Caco-2 (cell line): ENCODE data around the gene LDLRAD4. TPM values are rescaled to one million over a fixed set of nuclear protein-coding genes. Genes with fewer than 3 reads are reported as not detected.

Experiments used
- BruUV-seq: library from RNA; stranded (reverse); fragments of 400-500 nt; replicated peaks from 2 replicates; lab custom pipeline; 2021; lab: Mats Ljungman, UMichigan
- CTCF ChIA-PET: fragments of 300-600 bp; sonication (Branson Sonifier 250); formaldehyde crosslinking; loops from one replicate; lab custom pipeline; 2022; ENCODE audit warnings: antibody characterized with exemption; lab: Charles Lee
- POLR2A ChIA-PET: fragments of 300-600 bp; sonication (Branson Sonifier 250); formaldehyde crosslinking; loops from one replicate; lab custom pipeline; 2022; ENCODE audit warnings: antibody characterized with exemption; lab: Charles Lee
- DNase-seq, 2 experiments: peaks; one replicate each; pipeline versions ENCODE4 v3.0.0 to v3.0.0-alpha.2; 2020 to 2022
- H3K27me3 ChIP-seq: replicated peaks from 2 replicates; pipeline ENCODE4 v1.6.0; 2011; ENCODE audit warnings: low read length; ENCODE audit not compliant: control insufficient read depth, insufficient read depth
- H3K36me3 ChIP-seq: 2 replicates; pipeline ENCODE4 v1.5.1; 2011; ENCODE audit warnings: low read length; ENCODE audit not compliant: control insufficient read depth, insufficient read depth
- H3K4me1 ChIP-seq: fragments of 250-450 bp; sonication (Bioruptor Pico); 2 replicates; pipeline ENCODE4 v1.5.1; 2020; ENCODE audit warnings: mild to moderate bottlenecking
- H3K4me3 ChIP-seq: 2 replicates; pipeline ENCODE4 v1.5.1; 2011; ENCODE audit warnings: low read depth, mild to moderate bottlenecking, control low read depth, low read length
- H3K9me3 ChIP-seq: fragments of 250-450 bp; sonication (Bioruptor Pico); 2 replicates; pipeline ENCODE4 v1.5.1; 2020; ENCODE audit warnings: mild to moderate bottlenecking, moderate library complexity
- H3K27ac Mint-ChIP-seq: one replicate; pipeline ENCODE4 v1.8.0; 2022; ENCODE audit warnings: mixed read lengths; ENCODE audit not compliant: unreplicated experiment
- H3K27me3 Mint-ChIP-seq: one replicate; pipeline ENCODE4 v1.8.0; 2022; ENCODE audit warnings: mixed read lengths; ENCODE audit not compliant: insufficient read depth, unreplicated experiment
- H3K36me3 Mint-ChIP-seq: one replicate; pipeline ENCODE4 v1.8.0; 2022; ENCODE audit warnings: mild to moderate bottlenecking, mixed read lengths; ENCODE audit not compliant: insufficient read depth, unreplicated experiment
- H3K4me1 Mint-ChIP-seq: one replicate; pipeline ENCODE4 v1.8.0; 2022; ENCODE audit warnings: low read depth, mixed read lengths; ENCODE audit not compliant: unreplicated experiment
- H3K4me3 Mint-ChIP-seq: one replicate; pipeline ENCODE4 v1.8.0; 2022; ENCODE audit warnings: mild to moderate bottlenecking, moderate library complexity, mixed read lengths; ENCODE audit not compliant: unreplicated experiment
- H3K9me3 Mint-ChIP-seq: one replicate; pipeline ENCODE4 v1.8.0; 2022; ENCODE audit warnings: mixed read lengths; ENCODE audit not compliant: unreplicated experiment
- intact Hi-C: fragments of 100-400 bp; cut with micrococcal nuclease; formaldehyde crosslinking; loops from one replicate; pipeline ENCODE4 v1.10.0; 2022; ENCODE audit not compliant: unreplicated experiment
- total RNA-seq: library from RNA; stranded (reverse); gene quantifications from 2 replicates; pipeline ENCODE4 v1.2.3, GENCODE V29; 2022
- TF ChIP-seq, protein P1 (sequence below), 2 experiments: fragments of 200-600 bp in 1 of 2; IDR thresholded peaks; 1 replicate in 1 of 2; 2 replicates in 1 of 2; pipeline versions ENCODE4 v1.5.1 to v1.8.0; 2011 to 2022; ENCODE audit warnings: antibody characterized with exemption in 1 of 2, control low read depth in 1 of 2, inconsistent platforms in 1 of 2, low read depth in 1 of 2, low read length in 1 of 2, mild to moderate bottlenecking in 1 of 2, moderate library complexity in 1 of 2; ENCODE audit not compliant: insufficient read depth in 1 of 2, severe bottlenecking in 1 of 2, unreplicated experiment in 1 of 2

The LDLRAD4 gene
- total RNA-seq, 1 experiment from 2014 or later: 1.2 TPM

DNA sequence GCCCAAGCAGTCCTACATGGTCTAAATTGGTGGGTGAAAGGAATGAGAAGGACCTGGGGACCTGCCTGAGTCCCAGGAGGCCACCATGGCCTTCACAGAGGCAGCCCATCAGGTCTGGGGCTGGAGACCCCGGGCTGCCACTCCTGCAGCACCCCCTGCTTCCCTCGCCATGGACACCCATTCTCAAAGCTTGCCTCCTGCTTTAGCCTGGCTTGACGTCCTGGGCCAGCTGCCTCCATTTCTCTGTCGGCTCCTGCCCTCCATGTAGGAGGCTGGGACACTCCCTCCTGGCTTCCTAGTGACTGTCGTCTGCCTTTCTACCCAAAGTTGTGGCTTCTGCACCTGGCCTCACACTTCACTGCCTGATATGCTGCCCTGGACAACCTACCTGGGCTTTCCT lies 309.2 kb downstream of the LDLRAD4 start:
- no peak overlapping the region for H3K27ac Mint-ChIP-seq
- intact Hi-C loops: no loop called here
- Histone ChIP-seq H3K9me3 (no peaks in the 10 kb centered on the region), H3K4me3 (no peak overlapping the region), H3K27me3 (no peaks in the 10 kb centered on the region; the same call in 1 of the 2 replicates), H3K36me3 (no peaks in the 10 kb centered on the region), H3K4me1 (no peaks in the 10 kb centered on the region)
- H3K4me1 Mint-ChIP-seq: no peaks in the 10 kb centered on the region
- H3K4me3 Mint-ChIP-seq: no peak overlapping the region
- ChIA-PET POLR2A (no interaction called here), CTCF (interaction anchor here (0.9 kb wide), 1 partner anchor 9 kb away, joined by 3 read pairs; no protein-coding TSS in a partner anchor)
- peaks cover 20% of the 10 kb centered on the region for H3K27me3 Mint-ChIP-seq
- no peak for DNase-seq
- no TSS peak for BruUV-seq
- TF ChIP-seq, protein P1, sequence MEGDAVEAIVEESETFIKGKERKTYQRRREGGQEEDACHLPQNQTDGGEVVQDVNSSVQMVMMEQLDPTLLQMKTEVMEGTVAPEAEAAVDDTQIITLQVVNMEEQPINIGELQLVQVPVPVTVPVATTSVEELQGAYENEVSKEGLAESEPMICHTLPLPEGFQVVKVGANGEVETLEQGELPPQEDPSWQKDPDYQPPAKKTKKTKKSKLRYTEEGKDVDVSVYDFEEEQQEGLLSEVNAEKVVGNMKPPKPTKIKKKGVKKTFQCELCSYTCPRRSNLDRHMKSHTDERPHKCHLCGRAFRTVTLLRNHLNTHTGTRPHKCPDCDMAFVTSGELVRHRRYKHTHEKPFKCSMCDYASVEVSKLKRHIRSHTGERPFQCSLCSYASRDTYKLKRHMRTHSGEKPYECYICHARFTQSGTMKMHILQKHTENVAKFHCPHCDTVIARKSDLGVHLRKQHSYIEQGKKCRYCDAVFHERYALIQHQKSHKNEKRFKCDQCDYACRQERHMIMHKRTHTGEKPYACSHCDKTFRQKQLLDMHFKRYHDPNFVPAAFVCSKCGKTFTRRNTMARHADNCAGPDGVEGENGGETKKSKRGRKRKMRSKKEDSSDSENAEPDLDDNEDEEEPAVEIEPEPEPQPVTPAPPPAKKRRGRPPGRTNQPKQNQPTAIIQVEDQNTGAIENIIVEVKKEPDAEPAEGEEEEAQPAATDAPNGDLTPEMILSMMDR (IDR thresholded peaks at IDR 0.05; ENCODE audit: insufficient read depth in 1 of 2, low read depth in 1 of 2, low read length in 1 of 2, severe bottlenecking in 1 of 2, unreplicated experiment in 1 of 2): no peak
- no peaks in the 10 kb centered on the region for H3K9me3 Mint-ChIP-seq
- H3K36me3 Mint-ChIP-seq: no peaks in the 10 kb centered on the region

GRCh38 chr18:13528739-13529392 lies 310.3 kb downstream of the LDLRAD4 start:
- H3K27me3 Mint-ChIP-seq: peaks cover 20% of the 10 kb centered on the region
- no peaks in the 10 kb centered on the region; the same call in 1 of the 2 replicates for H3K9me3 ChIP-seq
- H3K36me3 Mint-ChIP-seq: no peaks in the 10 kb centered on the region
- no peaks in the 10 kb centered on the region for H3K36me3 ChIP-seq
- TF ChIP-seq, protein P1 (IDR thresholded peaks at IDR 0.05; ENCODE audit: insufficient read depth in 1 of 2, low read depth in 1 of 2, low read length in 1 of 2, severe bottlenecking in 1 of 2, unreplicated experiment in 1 of 2): no peak
- intact Hi-C loops: no loop called here
- H3K27ac Mint-ChIP-seq: no peak overlapping the region
- CTCF ChIA-PET: interaction anchor here (0.6 kb wide), 1 partner anchor 313 kb away, joined by 3 read pairs; no protein-coding TSS in a partner anchor
- no peaks in the 10 kb centered on the region; the same call in 1 of the 2 replicates for H3K27me3 ChIP-seq
- no peak overlapping the region for H3K4me3 Mint-ChIP-seq
- no peaks in the 10 kb centered on the region for H3K4me1 ChIP-seq
- H3K9me3 Mint-ChIP-seq: no peaks in the 10 kb centered on the region
- POLR2A ChIA-PET: no interaction called here
- H3K4me1 Mint-ChIP-seq: no peaks in the 10 kb centered on the region
- BruUV-seq: no TSS peak
- no peak for DNase-seq
- H3K4me3 ChIP-seq: no peak overlapping the region

DNA sequence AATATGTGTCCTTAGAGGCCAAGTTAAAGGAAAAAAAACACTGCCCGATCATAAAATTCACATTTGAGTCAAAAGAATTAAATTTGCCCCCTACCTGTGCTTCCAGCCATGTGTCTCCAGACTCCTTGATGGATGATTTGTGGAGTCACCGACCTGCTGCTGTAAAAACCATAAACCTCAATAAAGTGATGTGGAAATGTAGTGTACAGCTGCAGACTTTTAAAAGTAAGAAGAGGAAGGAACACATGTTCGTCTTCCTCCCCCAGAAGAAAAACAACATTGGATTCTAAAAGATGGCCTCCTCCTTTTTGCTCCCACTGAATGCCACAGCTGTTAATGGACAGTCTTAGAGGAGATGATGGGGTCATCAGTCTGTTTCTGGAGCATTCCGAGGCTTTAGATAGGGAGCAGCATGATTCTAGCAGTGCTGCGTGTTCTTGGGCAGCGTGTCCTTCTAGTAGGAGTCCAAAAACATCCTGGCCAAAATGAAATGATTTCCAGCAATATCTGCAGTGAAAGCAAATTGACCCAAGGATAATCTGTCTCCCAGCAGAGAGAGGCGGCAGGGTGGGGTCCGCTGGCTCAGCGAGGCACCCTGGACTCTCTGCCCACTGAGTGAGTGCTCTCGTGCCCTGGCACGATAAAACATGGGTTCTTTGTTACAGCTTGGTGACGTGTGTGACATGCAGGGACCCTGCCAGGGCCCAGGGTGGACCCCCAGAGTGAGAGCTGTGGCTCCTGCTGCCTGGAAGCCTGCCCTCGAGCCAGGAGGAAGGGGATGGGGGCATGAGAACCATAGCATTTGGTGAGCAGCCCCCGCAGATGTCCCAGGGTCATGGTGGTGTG lies 311.7 kb downstream of the LDLRAD4 start:
- no peaks in the 10 kb centered on the region for H3K27me3 ChIP-seq

More for the DNA sequence above, 311.7 kb downstream of the LDLRAD4 start:
- BruUV-seq: no TSS peak
- Mint-ChIP-seq H3K27me3 (peaks cover 18% of the 10 kb centered on the region), H3K4me1 (no peaks in the 10 kb centered on the region), H3K27ac (no peak overlapping the region), H3K9me3 (no peaks in the 10 kb centered on the region), H3K36me3 (no peaks in the 10 kb centered on the region), H3K4me3 (no peak overlapping the region)
- Histone ChIP-seq H3K4me3 (no peak overlapping the region), H3K9me3 (no peaks in the 10 kb centered on the region; the same call in 1 of the 2 replicates), H3K4me1 (no peaks in the 10 kb centered on the region), H3K36me3 (no peaks in the 10 kb centered on the region)
- intact Hi-C loops: loop anchor here (1.0 to 2.0 kb wide), 2 partner anchors 100 to 317 kb away; no protein-coding TSS in a partner anchor
- no peak for DNase-seq
- POLR2A ChIA-PET: no interaction called here
- TF ChIP-seq, protein P1 (IDR thresholded peaks at IDR 0.05; ENCODE audit: insufficient read depth in 1 of 2, low read depth in 1 of 2, low read length in 1 of 2, severe bottlenecking in 1 of 2, unreplicated experiment in 1 of 2): no peak
- CTCF ChIA-PET: interaction anchor here (0.6 to 1.0 kb wide), 2 partner anchors 314 to 371 kb away, joined by 3 to 6 read pairs; no protein-coding TSS in a partner anchor
